GM18511 (cell line): ENCODE results near the gene HOXD11.

ENCODE experiments used
- ATAC-seq: cut with Tn5 transposase; IDR thresholded peaks from one replicate; pipeline ENCODE4 v1.9.1; 2021; ENCODE audit warnings: mild to moderate bottlenecking, moderate library complexity; ENCODE audit not compliant: unreplicated experiment

Gene HOXD11

GRCh38 chr2:176147210-176147799 is 40.2 kb downstream of the HOXD11 start:
- no peak for ATAC-seq

- no peak for ATAC-seq
Measured at GRCh38 chr2:176147800-176148496, 40.9 kb downstream of the HOXD11 start.

- ATAC-seq = no peak
Measured at GRCh38 chr2:176148751-176149421, 41.8 kb downstream of the HOXD11 start.

GRCh38 chr2:176149481-176149938 is 42.4 kb downstream of the HOXD11 start:
- ATAC-seq = no peak

GRCh38 chr2:176149939-176150583 is 43.0 kb downstream of the HOXD11 start:
- no peak for ATAC-seq

- no peak for ATAC-seq
Measured at GRCh38 chr2:176150584-176151441, 43.7 kb downstream of the HOXD11 start.

GRCh38 chr2:176151442-176152287 is 44.6 kb downstream of the HOXD11 start, which contains the start of gene HOXD4:
Gene HOXD4, plus strand, starts transcription at chr2:176151550. Its CDS starts 84 bp downstream, at chr2:176151634.
- ATAC-seq = no peak

GRCh38 chr2:176152350-176153181 is 45.5 kb downstream of the HOXD11 start:
- no peak for ATAC-seq

- ATAC-seq = no peak
Measured at GRCh38 chr2:176154576-176155252, 47.6 kb downstream of the HOXD11 start.

GRCh38 chr2:176155356-176156044 is 48.4 kb downstream of the HOXD11 start:
- ATAC-seq = no peak

GRCh38 chr2:176156301-176156806 is 49.3 kb downstream of the HOXD11 start:
- ATAC-seq = no peak

GRCh38 chr2:176156807-176157498 is 49.9 kb downstream of the HOXD11 start, which contains the start of gene HOXD3:
Gene HOXD3, plus strand, starts transcription at chr2:176157307. Its CDS starts 11,808 bp downstream, at chr2:176169115.
- ATAC-seq = no peak

GRCh38 chr2:176157499-176158185 is 50.6 kb downstream of the HOXD11 start:
- ATAC-seq = no peak

- no peak for ATAC-seq
Measured at GRCh38 chr2:176158186-176158591, 51.1 kb downstream of the HOXD11 start.

GRCh38 chr2:176158855-176159662 is 52.0 kb downstream of the HOXD11 start:
- ATAC-seq = no peak
